Heart left ventricle (tissue), 16 donors: ENCODE data around the gene GRIK1. TPM values are rescaled to one million over a fixed set of nuclear protein-coding genes. Genes with fewer than 3 reads are reported as not detected.

Source experiments
- ATAC-seq, 4 donors: fragments of 200-7000 bp; cut with Tn5 transposase; one replicate each; pipeline ENCODE4 v1.9.1; 2020 to 2022; ENCODE audit warnings: moderate library complexity in 4 of 4, mild to moderate bottlenecking in 3 of 4, moderate number of reproducible peaks in 1 of 4
- DNase-seq, 5 donors: peaks; one replicate each; pipeline ENCODE4 v3.0.0-alpha.2; 2020
- H3K27ac ChIP-seq, 12 donors: fragments of 200-600 bp; sonication (generic) in 4 of 12; one replicate each; pipeline versions ENCODE4 v1.5.0 to v1.8.0; 2016 to 2022; ENCODE audit warnings: mild to moderate bottlenecking in 2 of 12
- H3K27me3 ChIP-seq, 9 donors: fragments of 200-600 bp; sonication (generic) in 2 of 9; one replicate each; pipeline versions ENCODE4 v1.5.1 to v1.8.0; 2016 to 2022; ENCODE audit warnings: mild to moderate bottlenecking in 3 of 9
- H3K36me3 ChIP-seq, 9 donors: fragments of 200-600 bp; sonication (generic) in 2 of 9; one replicate each; pipeline versions ENCODE4 v1.5.0 to v1.8.0; 2018 to 2022; ENCODE audit warnings: mild to moderate bottlenecking in 2 of 9
- H3K4me1 ChIP-seq, 12 donors: fragments of 200-600 bp; sonication (generic) in 4 of 12; one replicate each; pipeline versions ENCODE4 v1.5.0 to v1.8.0; 2016 to 2022; ENCODE audit warnings: mild to moderate bottlenecking in 3 of 12
- H3K4me3 ChIP-seq, 12 donors: fragments of 200-600 bp; sonication (generic) in 4 of 12; one replicate each; pipeline versions ENCODE4 v1.5.0 to v1.8.0; 2017 to 2022; ENCODE audit warnings: mild to moderate bottlenecking in 9 of 12, moderate library complexity in 4 of 12
- H3K9me3 ChIP-seq, 12 donors: fragments of 200-600 bp; sonication (generic) in 4 of 12; one replicate each; pipeline versions ENCODE4 v1.5.0 to v1.8.0; 2016 to 2022; ENCODE audit warnings: mild to moderate bottlenecking in 1 of 12
- CTCF ChIP-seq, 12 donors: fragments of 200-600 bp; sonication (generic) in 4 of 12; IDR thresholded peaks; one replicate each; pipeline versions ENCODE4 v1.5.0 to v1.8.0; 2018 to 2022; ENCODE audit warnings: antibody characterized with exemption in 12 of 12, mild to moderate bottlenecking in 5 of 12
- POLR2A ChIP-seq, 2 donors: fragments of 450-650 bp; IDR thresholded peaks; one replicate each; pipeline ENCODE4 v1.6.1; 2017; ENCODE audit warnings: antibody characterized with exemption in 2 of 2, mild to moderate bottlenecking in 2 of 2, moderate library complexity in 2 of 2
- WGBS, 4 donors: extraction: QIAGEN DNeasy Blood & Tissue Kit in 2 of 4; methylation state at CpG; one replicate each; pipeline versions ENCODE4 v1.1.5 to v1.1.7; 2013 to 2018; 5-methylcytosine and 5-hydroxymethylcytosine counted together
- intact Hi-C, 10 donors: fragments of 100-400 bp; cut with DNase I; formaldehyde crosslinking; loops; one replicate each; pipeline versions ENCODE4 v1.11.1 to v1.14.2; 2022
- polyA plus RNA-seq, 2 donors: library from polyadenylated mRNA; stranded (reverse); fragments of 200-250 nt; gene quantifications; one replicate each; pipeline ENCODE4 v1.2.3, GENCODE V29; 2013
- total RNA-seq, 9 donors: library from RNA; depleted of rRNA in 2 of 9; stranded (reverse); fragments of >200 nt in 2 of 9; fragmentation: NEBNext Ultra II Directional in 3 of 9; extraction: Animal tissue kit (Norgen Biotek cat#: 25700) in 3 of 9; gene quantifications; one replicate each; pipeline versions ENCODE4 v1.1.0 to v1.2.4, GENCODE V29; 2016 to 2023
- donor health status: ischemic (EF 13 %, LVEDD 7.1; RV severe dilation, severe dysfunction).
- donor health status: healthy with polysubstance abuse.
- donor health status: DM: no; HTN: yes; CAD: no.
- donor health status: DM: no; HTN: no; CAD: no.
- donor health status: ischemic (EF 25% LVEDD 6.9; RV normal size, moderate dysfunction).
- donor health status: ischemic (EF 25% LVEDD 5.7; RV mildly dilated, moderate dysfunction).
- donor health status: healthy.
- donor health status: DM: yes; HTN: yes; CAD: no.
- donor health status: ischemic (EF 35%, LVEDD 5.7; RV mildly dilated, moderate dysfunction).
- donor health status: nonischemic (EF 11% LVEDD 7.7; RV severe dilation, severe dysfunction).
- donor health status: DM: yes; HTN: yes; CAD: no.
- donor health status: PGD.
- donor health status: ischemic (EF 29% LVEDD 5.4; RV normal size, mild dysfunction).
- donor health status: nonischemic (EF 23%, LVEDD 6.1; RV moderate dilation, normal function).

Gene GRIK1
- total and polyA plus RNA-seq, 11 donors: 0.12 TPM; not detected in 10

- no peak for DNase-seq
- no peaks in the 10 kb centered on the region for H3K27me3 ChIP-seq
- intact Hi-C loops: loop anchor here in 1 of 10 donors (10.0 kb wide), 1 partner anchor 188 kb away; no protein-coding TSS in a partner anchor
- no peak for ATAC-seq
- WGBS, 4 donors: 83 to 94% (median 93%) methylated on average over 2 of the region's 2 CpGs
- H3K4me3 ChIP-seq: no peak overlapping the region
- no peak overlapping the region for H3K27ac ChIP-seq
- no peaks in the 10 kb centered on the region for H3K4me1 ChIP-seq
- peaks cover 0 to 26% (median 4%) of the 10 kb centered on the region in 12 donors for H3K9me3 ChIP-seq
- H3K36me3 ChIP-seq: no peaks in the 10 kb centered on the region
- no peak for TF ChIP-seq CTCF (IDR thresholded peaks at IDR 0.05)
- no peak for TF ChIP-seq POLR2A (IDR thresholded peaks at IDR 0.05)
Observed at GRCh38 chr21:29526545-29526944, 413.3 kb downstream of the GRIK1 start.

DNA sequence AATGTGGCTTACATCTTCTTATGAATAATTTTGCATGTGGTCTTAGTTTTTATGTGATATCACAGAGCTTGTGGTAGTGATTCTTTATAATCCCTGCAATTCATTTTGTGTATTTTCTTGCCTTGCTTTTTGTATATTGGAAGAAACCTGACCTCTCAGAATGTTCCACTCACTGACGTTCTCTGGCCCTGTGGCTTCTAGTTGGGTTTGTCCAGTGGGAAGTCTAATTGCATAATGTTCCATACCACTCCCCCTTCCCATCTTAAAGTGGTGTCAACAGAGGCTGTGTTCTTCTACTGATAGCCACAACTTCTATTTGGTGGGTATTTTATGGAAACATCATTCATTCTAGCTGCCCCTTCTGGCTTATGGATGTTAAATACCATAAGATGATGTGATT, 415.7 kb downstream of the GRIK1 start:
- no peaks in the 10 kb centered on the region for H3K27me3 ChIP-seq
- H3K4me3 ChIP-seq: no peak overlapping the region
- H3K4me1 ChIP-seq: no peaks in the 10 kb centered on the region
- DNase-seq (no peak), ATAC-seq (peak in 1 of 4 donors; percentile 57)
- TF ChIP-seq POLR2A (IDR thresholded peaks at IDR 0.05) (no peak), CTCF (IDR thresholded peaks at IDR 0.05) (no peak)
- intact Hi-C loops: loop anchor here in 1 of 10 donors (10.0 kb wide), 1 partner anchor 191 kb away; no protein-coding TSS in a partner anchor
- no peaks in the 10 kb centered on the region for H3K36me3 ChIP-seq
- no peak overlapping the region for H3K27ac ChIP-seq
- 71 to 92% (median 85%) methylated on average over 1 of the region's 1 CpG for WGBS, 4 donors
- H3K9me3 ChIP-seq: peaks cover 0 to 26% (median 4%) of the 10 kb centered on the region in 12 donors

DNA sequence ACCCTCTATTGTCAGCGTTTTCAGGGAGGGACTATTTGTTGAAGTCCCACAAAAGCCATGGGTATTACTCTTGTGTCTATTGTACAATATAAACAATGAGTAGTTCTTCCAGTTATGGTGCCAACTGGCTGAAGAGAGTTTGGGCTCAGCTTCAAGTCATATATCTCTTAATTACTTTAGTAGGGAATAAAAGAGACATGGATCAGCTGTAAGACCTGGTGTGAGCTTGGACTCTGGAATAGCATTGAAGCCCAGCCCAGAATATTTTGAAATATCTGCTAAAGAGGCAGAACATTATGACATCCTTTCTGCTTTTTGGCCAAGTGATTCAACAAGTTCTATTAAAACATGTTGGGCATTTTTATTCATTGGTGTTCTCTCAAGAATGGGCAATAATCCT, 416.1 kb downstream of the GRIK1 start:
- ATAC-seq: peak in 2 of 4 donors; percentile 50 to 70
- no peak overlapping the region for H3K27ac ChIP-seq

DNA sequence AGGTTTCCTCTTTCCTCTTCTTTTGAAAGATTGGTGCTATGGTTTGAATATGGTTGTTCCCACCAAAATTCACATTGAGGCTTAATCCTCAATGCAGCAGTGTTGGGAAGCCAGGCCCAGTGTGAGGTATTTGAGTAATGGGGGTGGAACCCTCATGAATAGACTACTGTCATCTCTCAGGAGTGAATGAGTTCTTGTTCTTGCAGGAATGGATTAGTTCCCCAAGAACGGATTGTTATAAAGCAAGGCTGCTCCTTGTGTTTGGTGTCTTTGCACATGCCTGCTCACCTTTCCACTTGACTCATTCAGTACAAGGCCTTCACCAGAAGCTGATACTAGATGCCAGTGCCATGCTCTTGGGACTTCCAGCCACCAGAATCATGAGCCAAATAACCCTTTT, 417.9 kb downstream of the GRIK1 start:
- no peaks in the 10 kb centered on the region for H3K36me3 ChIP-seq
- peaks cover 0 to 22% (median 3%) of the 10 kb centered on the region in 12 donors for H3K9me3 ChIP-seq
- no peaks in the 10 kb centered on the region for H3K4me1 ChIP-seq
- ATAC-seq (no peak), DNase-seq (no peak)
- H3K4me3 ChIP-seq: no peak overlapping the region
- intact Hi-C loops: loop anchor here in 1 of 10 donors (10.0 kb wide), 1 partner anchor 193 kb away; no protein-coding TSS in a partner anchor
- TF ChIP-seq POLR2A (IDR thresholded peaks at IDR 0.05) (no peak), CTCF (IDR thresholded peaks at IDR 0.05) (no peak)
- H3K27ac ChIP-seq: no peak overlapping the region
- no peaks in the 10 kb centered on the region for H3K27me3 ChIP-seq
- 80 to 98% (median 94%) methylated on average over 1 of the region's 1 CpG for WGBS, 4 donors

More for the DNA sequence above, 416.1 kb downstream of the GRIK1 start:
- TF ChIP-seq CTCF (IDR thresholded peaks at IDR 0.05) (no peak), POLR2A (IDR thresholded peaks at IDR 0.05) (no peak)
- no peak for DNase-seq
- no peaks in the 10 kb centered on the region for H3K4me1 ChIP-seq
- no peaks in the 10 kb centered on the region for H3K27me3 ChIP-seq
- H3K36me3 ChIP-seq: no peaks in the 10 kb centered on the region
- WGBS, 4 donors: 74 to 86% (median 82%) methylated on average over 1 of the region's 1 CpG
- peaks cover 0 to 26% (median 4%) of the 10 kb centered on the region in 12 donors for H3K9me3 ChIP-seq
- no peak overlapping the region for H3K4me3 ChIP-seq
- intact Hi-C loops: loop anchor here in 1 of 10 donors (10.0 kb wide), 1 partner anchor 191 kb away; no protein-coding TSS in a partner anchor
